Measurements from ENCODE around the gene RUNX1.

Gene RUNX1

GRCh38 chr21:34889676-34890469 is 159.2 kb downstream of the RUNX1 start:
- peak; percentile 67 for ATAC-seq
- TF ChIP-seq TSHZ2 (CRISPR knock-in tag; IDR thresholded peaks at IDR 0.05) (no peak), ZC3H10 (CRISPR knock-in tag; IDR thresholded peaks at IDR 0.05) (no peak), OSR1 (CRISPR knock-in tag; IDR thresholded peaks at IDR 0.05) (no peak), CREB5 (CRISPR knock-in tag; IDR thresholded peaks at IDR 0.05; ENCODE audit: low read depth) (no peak), ZNF565 (CRISPR knock-in tag; conservative IDR thresholded peaks at IDR 0.05; ENCODE audit: low read depth) (no peak), CSDC2 (CRISPR knock-in tag; IDR thresholded peaks at IDR 0.05) (no peak), TOX (CRISPR knock-in tag; IDR thresholded peaks at IDR 0.05; ENCODE audit: borderline replicate concordance) (no peak), ARNTL (CRISPR knock-in tag; IDR thresholded peaks at IDR 0.05; ENCODE audit: borderline replicate concordance, low read depth) (no peak)

GRCh38 chr21:34889320-34889675 is 159.8 kb downstream of the RUNX1 start:
- ATAC-seq = no peak
- TF ChIP-seq GLIS3 (CRISPR knock-in tag; IDR thresholded peaks at IDR 0.05) (no peak), POU6F1 (CRISPR knock-in tag; IDR thresholded peaks at IDR 0.05; ENCODE audit: borderline replicate concordance, low read depth) (no peak), ZNF565 (CRISPR knock-in tag; conservative IDR thresholded peaks at IDR 0.05; ENCODE audit: low read depth) (no peak), RARB (CRISPR knock-in tag; IDR thresholded peaks at IDR 0.05) (no peak), ZNF8 (CRISPR knock-in tag; IDR thresholded peaks at IDR 0.05) (no peak), ZFP3 (CRISPR knock-in tag; IDR thresholded peaks at IDR 0.05) (no peak), ESRRG (CRISPR knock-in tag; IDR thresholded peaks at IDR 0.05) (no peak), TOX (CRISPR knock-in tag; IDR thresholded peaks at IDR 0.05; ENCODE audit: borderline replicate concordance) (no peak), PPARA (CRISPR knock-in tag; IDR thresholded peaks at IDR 0.05; ENCODE audit: borderline replicate concordance) (no peak), OSR1 (CRISPR knock-in tag; IDR thresholded peaks at IDR 0.05) (no peak)

GRCh38 chr21:34888569-34889319 is 160.4 kb downstream of the RUNX1 start:
- TF ChIP-seq OSR1 (CRISPR knock-in tag; IDR thresholded peaks at IDR 0.05) (no peak), ZC3H10 (CRISPR knock-in tag; IDR thresholded peaks at IDR 0.05) (no peak), CREB5 (CRISPR knock-in tag; IDR thresholded peaks at IDR 0.05; ENCODE audit: low read depth) (no peak), SNAI2 (CRISPR knock-in tag; IDR thresholded peaks at IDR 0.05) (no peak), RARB (CRISPR knock-in tag; IDR thresholded peaks at IDR 0.05) (no peak), BACH2 (CRISPR knock-in tag; IDR thresholded peaks at IDR 0.05; ENCODE audit: borderline replicate concordance) (no peak), CSDC2 (CRISPR knock-in tag; IDR thresholded peaks at IDR 0.05) (no peak), TSHZ2 (CRISPR knock-in tag; IDR thresholded peaks at IDR 0.05) (no peak), GLIS3 (CRISPR knock-in tag; IDR thresholded peaks at IDR 0.05) (no peak; the same call in 1 of the 2 replicates)
- peak; percentile 66 for ATAC-seq

All from SK-N-SH treated with all-trans-retinoic acid at 6 μM for 48 hours (cell line).